Stimulated activated CD4-positive, alpha-beta T cell treated with anti-CD3 and anti-CD28 coated beads, Interleukin-1b, Interleukin-23, amount 100 ng/mL, for 24 hours (primary cell): Measurements from ENCODE around the gene KCNT1.

Experiments used
- DNase-seq, 4 experiments: peaks; one replicate each; pipeline ENCODE4 v3.0.0-alpha.2; 2020; ENCODE audit warnings: low read depth in 4 of 4, low spot score in 1 of 4

KCNT1 gene

DNA sequence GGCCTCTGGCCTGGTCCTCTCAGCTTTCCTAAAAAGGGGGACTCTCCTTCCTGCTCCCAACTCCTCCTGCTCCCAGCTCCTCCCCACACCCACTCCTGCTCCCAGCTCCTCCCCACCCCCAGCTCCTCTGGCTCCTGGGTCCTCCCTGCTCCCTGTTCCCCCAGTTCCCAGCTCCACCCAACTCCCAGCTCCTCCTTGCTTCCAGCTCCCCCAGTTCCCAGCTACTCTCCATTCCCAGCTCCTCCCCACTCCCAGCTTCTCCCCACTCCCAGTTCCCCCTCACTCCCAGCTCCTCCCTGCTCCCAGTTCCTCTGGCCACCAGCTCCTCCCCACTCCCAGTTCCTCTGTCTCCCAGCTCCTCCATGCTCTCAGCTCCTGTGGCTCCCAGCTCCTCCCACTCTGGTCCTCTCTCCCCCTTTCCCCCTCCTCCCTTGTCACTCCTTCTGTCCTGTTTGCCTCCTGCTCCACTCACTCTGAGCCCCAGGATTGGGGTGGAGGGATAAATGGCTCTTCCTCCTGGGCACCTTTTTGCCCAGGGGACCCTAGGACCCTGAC, 75.7 kb downstream of the KCNT1 start:
- DNase-seq = no peak

DNA sequence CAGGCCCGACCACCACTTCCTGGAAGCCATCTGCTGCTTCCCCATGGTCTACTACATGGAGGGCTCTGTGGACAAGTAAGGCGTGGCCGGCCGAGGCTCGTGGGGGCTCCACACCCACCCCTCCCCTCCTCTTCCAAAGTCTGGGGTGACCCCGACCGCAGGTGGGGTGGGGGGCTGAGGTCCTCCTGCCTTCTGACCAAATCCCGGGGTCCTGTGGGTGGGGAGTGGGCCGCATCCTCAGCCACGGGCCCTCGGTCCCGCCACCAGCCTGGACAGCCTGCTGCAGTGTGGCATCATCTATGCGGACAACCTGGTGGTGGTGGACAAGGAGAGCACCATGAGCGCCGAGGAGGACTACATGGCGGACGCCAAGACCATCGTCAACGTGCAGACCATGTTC, 76.4 kb downstream of the KCNT1 start:
- no peak for DNase-seq

DNA sequence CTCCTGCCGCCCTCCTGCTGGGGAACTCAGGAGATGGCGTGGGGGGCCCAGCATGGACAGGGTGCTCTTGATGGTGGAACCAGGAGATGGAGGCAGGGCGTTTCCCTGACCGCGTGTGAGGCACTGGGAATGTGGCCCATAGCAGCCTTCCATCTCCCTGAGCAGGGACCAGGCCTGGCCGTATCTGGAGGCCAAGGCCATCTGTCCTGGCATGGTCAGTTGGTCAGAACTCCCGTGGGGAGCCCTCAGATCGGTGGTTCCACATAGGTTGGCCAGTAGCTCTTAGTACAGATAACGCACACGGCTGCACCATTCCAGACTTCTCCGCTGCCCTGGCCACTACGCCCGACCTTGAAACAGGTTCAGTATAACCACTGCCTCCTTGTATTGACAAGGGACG, 77.6 kb downstream of the KCNT1 start:
- DNase-seq = no peak

DNA sequence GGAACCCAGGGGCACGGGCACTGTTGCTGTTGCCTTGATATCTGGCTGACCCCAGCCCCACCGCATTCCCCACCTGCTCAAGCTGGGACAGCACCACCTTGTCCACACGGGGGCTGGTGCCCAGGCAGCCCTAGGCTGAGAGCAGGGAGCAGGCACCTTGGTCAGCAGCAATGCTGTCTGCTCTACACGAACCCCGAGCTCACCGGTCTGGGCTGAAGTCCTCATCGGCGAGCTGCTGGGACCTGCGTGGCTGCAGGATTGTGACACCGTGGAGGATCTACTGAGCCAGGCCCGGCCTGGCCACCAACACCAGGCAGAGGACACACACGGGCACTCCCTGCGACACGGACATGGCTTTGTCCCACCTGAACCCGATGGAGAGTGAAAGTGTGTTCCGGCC, 78.1 kb downstream of the KCNT1 start:
- DNase-seq = no peak

DNA sequence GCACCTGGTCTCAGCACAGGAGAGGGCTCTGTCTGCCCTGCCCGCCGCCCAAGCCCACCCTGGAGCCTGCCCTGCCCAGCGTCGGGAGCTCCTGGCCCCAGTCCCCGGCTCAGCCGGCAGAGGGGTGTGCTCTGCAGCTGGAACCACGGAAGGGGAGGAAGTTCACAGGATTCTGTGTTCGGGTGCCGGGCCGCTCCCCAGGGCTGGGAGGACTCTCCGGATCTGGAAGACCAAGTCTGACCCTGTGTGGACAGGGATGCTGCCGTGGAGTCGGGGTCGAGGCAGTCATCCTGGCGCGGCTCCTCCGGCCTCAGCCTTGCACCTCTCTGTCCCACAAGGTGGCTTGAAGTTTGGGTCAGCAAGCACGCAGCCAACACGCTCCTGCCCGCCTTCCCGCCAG, 78.6 kb downstream of the KCNT1 start:
- no peak for DNase-seq

DNA sequence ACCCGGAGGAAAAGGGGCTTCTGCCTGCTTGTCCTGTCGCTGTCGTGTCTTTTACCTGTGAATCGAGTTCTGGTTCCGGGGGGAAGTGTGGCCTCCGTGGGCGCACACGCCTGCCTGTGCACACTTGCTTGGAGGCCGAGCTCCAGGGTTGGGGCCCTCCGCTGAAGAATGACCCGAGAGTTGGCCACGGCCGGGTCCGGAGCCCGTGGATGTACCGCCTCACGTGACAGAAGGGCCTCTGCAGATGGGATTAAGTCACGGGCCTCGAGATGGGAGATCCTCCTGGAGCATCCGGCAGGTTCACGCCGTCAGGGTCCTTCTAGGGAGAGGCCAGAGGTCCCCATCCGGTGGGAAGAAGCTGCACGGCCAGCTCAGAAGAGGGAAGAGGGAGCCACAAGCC, 81.0 kb downstream of the KCNT1 start:
- DNase-seq = no peak

DNA sequence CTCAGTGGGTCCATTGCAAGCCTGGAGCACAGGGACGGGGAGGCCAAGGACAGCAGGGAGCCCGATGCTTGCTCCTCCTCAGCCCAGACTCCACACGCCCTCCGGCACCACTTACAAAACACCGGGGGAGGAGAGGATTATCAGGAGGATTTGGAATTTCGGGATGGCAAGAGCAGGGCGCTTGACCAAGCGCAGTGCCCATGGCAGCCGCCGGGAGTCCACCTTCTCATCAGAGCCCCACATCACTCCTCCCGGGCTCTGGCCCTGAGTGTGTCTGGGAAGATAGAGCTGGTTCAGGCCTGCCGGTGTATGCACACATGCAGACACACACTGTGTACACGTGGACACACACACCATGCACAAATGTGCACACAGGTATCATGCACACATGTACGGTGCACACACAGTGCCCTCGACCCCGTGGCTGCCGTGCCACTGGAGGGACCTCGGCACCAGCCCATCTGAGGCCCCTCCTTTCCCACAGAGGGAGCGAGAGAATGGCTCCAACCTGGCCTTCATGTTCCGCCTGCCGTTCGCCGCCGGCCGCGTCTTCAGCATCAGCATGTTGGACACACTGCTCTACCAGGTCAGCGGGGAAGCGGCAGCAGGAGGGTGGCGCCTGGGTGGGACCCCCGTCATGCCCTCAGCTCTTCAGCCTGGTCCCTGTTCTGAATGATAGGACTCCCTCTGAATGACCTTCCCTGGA, 81.7 kb downstream of the KCNT1 start:
- no peak for DNase-seq

DNA sequence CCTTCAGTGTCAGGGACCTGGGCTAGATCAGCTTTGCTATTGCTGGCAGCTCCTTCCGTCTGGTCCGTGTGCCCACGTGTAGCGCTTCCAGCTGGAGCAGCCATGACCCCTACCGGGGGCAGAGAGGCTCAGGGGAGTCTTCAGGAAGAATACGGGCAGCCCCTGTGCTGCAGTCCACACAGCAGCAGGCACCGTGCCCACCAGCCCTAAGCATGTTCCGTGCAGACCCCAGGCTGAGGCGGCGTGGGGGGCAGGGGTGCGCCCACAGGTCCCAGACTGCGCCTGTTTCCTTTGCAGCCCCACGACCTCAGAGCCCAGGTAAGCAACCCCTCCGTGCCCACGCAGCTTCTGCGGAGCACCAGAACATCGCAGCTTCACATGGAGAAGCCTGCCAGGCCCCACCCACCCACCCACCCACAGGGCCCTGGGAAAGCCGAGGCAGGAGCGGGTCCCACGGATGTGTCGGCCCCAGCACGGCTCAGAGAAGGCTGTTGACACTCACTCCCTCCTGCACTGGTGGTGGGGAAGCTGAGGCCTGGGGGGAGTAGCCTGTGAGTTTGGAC, 83.1 kb downstream of the KCNT1 start:
- DNase-seq = no peak

DNA sequence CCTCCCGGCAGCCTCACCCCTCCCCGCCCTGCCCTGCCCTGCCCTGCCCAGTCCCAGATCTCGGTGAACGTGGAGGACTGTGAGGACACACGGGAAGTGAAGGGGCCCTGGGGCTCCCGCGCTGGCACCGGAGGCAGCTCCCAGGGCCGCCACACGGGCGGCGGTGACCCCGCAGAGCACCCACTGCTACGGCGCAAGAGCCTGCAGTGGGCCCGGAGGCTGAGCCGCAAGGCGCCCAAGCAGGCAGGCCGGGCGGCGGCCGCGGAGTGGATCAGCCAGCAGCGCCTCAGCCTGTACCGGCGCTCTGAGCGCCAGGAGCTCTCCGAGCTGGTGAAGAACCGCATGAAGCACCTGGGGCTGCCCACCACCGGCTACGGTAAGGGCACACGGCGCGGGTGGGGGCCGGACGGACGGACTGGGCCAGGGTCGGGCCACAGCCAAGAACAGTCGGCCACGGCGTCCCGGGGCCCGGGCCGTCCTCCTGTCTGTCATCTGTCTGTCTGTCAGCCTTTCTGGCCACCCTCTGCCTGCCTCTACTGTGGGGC, 84.2 kb downstream of the KCNT1 start:
- no peak for DNase-seq

DNA sequence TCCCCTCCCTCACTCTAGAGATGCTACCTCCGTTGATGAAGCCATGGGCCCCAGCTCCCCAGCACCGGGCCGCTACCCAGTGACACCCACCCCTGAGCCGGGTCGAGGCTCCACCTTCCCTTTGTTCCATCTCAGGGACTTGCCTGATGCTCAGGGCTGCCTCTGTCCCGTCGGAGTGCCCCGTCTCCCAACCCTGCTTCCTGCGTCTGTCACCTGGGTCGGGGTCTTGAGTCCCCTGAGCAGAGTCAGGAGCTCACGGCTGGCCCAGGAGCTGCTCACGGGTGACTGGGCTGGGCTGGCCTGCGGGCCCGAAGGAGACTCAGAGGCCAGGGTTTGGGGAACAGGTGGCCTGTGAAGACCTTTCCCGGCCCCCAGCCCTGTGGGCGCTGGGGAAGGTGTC, 85.3 kb downstream of the KCNT1 start:
- no peak for DNase-seq

DNA sequence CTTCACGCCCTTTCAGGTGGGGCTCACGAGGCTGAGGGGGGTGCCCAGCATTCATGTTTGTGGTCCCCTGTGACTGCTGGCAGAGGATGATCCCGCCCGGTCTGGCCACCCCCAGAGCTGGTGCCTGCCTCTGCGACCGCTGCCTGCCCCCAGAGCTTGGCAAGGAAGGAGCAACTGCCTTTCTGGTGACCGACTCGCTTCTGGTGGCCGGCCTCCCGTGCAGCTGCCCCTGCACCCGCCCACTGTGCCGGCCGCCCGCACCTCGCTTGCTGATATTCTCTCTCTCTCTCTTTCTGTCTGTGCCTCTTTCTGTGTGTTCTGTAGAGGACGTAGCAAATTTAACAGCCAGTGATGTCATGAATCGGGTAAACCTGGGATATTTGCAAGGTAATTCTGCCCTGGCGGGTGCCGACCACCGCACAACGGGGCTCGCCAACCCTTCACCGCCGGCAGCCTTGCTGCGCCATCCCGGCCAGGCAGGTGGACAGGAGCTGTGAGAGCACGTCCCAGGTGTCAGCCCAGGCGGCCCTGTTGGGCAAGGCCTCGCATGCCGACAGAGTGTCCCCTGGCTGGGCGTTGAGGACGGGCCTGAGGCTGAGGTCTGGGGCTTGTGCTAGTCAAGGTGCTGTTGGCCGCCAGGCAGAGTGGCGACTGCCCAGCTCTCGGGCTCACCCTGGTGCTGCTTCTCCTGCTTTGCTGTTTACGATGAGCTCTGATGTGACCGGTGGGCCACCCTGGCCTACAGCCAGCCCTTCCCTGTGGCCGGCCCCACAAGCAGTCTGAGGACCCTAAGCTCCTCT, 86.0 kb downstream of the KCNT1 start:
- DNase-seq = no peak

DNA sequence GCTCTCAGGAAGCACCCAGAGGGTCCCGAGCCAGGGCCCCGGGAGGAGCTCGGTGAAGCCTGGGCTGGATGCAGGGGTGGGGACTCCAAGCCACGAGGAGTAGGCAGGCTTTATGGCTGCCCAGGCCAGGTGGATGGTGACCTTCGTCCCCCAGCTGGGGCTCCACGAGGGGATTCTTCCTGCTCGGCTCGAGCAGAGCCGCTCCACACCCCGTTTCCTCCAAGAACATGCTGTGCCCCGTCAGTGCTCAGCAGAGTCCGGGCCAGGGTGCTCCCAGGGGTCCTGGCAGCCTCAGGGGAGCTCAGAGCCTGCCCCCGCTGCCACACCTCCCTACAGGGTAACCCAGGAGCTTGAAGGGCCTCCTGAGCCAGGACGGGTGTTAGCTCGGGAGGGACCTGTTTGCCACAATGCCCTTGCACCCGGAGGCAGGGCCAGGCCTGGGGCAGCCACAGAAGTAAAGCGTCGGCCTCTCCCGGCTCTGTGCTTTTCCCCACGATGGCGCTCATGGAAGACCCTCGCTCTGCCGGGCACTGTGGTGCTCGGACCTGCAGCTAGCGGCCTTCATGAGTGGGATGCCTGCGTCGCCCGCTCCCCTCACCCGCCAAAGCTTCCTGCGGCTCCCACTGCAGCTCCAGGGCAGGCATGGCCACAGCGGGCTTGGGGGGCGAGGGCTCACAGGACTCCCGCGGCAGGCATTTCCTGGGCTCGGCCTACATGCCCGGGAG, 86.8 kb downstream of the KCNT1 start:
- no peak for DNase-seq

DNA sequence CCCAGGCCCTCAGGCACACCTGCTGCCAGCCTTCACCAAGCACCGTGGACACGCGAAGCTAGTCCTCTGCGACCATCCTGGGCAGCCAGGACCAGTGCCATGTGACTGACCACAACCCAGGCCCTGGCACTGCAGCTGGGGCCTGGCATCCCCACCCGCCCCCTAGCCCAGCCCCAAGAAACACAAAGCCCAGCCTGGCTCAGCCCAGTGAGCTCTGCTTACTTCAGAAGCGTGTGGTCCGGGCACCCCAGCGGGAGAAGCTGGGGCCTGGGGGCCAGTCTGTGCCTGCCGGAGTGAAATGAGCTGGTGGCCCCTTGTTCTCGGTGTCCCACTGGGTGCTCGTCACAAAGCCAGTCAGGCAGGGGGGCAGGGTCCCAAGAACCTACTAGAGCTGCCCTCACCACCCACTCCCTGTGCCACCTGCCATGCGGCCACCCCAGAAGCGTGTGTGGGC, 87.9 kb downstream of the KCNT1 start:
- no peak for DNase-seq

DNA sequence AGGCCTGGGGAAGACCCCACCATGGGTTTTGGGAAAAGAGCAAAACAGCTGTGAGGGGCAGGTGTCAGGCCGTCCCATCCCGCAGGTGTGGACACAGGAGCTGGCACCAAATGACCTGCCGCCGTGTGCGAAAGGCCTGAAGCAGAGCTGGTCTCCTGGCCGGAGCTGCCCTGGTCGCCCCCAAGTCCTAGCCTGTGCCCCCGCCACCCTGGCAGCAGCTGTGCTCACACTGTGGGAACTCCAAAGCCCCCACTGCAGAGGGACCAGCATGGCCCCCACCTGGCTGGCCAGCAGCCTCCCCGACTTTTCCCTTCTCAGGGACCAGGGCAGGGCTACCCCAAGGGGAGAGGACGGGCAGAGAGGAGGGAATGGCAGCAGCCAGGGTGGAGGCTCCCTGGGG, 88.4 kb downstream of the KCNT1 start:
- DNase-seq = no peak

DNA sequence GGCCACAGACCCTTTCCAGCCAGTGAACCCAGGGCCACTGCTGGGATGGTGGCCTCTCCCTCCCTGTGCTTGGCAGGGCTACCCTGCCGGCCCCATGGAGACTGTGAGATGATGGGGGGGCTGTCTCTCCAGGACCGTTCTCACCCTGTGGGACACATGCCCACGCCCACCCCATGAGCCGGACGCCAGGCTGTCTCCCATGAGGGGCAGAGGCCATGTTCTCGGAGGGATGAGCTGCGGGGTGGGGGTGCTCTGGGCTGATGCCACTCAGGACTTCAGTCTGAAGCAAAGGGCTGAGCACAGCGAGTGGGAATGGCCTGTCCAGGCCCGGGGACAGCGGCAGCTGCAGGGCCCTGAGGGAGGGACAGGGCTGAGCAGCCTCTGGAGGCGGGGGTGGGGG, 88.9 kb downstream of the KCNT1 start:
- no peak for DNase-seq

DNA sequence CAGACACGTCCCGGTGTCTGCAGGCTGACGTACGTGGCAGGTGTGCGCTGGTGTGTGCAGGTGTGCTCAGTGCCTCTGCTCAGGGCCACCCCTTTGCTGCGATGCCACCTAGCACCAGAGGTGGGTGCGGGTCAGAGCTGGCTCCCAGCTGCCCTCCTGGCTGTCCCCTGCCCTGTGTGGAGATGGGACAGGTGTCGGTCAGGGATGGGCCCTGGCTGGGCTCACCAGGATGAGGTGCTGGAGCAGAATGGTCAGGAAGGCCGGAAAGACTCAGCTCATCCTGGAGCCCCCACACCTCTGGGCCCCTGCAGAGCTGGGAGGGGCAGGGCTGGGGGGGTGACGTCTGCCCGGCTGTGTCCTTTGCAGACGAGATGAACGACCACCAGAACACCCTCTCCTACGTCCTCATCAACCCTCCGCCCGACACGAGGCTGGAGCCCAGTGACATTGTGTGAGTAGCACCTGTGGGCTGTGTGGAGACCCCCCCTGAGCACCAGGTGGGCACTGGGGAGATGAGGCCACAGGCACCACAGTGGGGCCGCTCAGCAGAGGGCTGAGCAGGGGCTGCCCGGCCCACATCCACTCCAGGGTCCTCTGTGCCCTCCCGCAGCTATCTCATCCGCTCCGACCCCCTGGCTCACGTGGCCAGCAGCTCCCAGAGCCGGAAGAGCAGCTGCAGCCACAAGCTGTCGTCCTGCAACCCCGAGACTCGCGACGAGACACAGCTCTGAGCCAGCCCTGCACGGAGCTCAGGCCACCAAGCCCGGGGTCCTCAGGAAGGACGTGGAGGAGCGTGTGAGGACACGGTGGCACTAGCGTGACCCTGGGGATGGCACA, 89.7 kb downstream of the KCNT1 start:
- DNase-seq = no peak

DNA sequence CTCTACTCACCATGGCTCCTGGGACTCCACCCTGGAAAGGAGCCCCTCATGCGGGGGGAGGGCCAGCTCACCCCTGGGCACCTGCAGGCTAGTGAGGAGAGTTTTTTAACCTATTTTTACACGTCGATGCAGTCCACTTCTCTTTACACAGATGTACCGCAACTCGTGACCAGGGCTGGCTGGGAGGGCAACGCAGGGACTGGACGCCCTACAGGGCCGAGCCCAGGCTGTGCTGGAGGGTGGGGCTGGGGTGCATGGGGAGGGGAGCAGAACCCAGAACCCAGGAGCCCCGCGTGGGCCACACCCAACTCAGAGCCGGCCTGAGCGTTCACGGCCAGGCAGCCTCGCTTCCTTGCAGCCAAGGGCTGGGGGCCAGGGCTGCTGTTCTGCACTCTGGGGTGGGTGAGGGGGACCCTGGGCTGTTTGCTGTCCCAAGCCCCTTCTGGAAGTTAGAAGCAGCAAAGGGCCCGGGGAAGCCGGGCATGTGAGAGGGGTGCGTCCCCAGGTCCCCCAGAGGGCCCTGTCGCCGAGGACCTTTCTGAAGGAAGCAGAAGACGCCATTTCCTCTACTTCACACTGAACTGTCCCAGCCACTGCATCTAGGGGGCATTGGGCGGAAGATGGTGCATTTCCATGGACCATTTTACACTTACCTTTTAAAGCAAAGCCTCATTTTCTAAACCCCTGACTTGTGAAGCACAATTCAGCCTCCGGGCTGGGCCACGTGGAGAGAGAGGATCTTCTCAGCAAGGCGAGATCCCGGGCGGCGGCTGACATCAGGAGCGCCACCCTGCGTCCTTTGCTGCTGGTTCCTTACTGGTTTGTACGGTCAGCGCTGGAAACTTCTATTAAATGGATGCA, 90.5 kb downstream of the KCNT1 start:
- no peak for DNase-seq

DNA sequence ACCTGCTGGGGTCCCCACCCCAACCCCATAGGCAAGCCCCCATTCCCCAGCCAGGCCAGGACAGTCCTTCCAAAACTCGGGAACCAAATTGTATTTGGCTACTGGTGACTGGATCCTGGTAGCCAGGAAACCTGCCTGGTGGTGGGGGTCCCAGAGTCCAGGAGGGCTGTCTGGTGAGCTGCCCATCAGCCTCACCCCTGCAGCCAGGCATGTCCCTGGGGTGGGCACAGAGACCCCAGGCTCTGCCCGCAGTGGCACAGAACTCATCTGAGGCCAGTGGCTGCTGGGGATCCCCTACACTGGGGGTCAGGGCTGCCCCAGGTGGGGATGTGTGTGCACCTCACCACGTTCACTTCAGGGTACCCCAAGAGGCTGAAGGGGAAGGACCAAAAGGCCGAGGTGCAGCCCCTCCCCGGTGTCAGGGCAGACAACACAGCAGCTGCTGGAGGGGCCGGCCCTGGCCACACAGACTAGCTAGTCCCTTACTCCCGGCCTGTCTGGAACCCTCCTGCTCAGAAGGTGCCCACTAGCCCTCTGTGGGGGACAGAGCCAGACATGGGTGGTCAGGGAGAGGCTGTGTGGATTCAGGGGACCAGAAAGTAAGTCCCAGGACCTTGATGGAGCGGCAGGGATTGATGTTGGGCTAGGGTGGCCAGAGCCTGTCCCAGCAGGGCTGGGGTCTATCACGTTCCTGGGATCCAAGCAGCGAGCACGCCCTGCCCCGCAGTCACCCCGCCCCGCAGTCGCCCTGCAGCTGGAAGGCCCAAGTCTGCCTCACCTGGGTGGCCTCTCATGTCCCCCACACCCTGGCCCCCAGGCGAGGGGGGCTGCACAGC, 91.5 kb downstream of the KCNT1 start:
- no peak for DNase-seq

DNA sequence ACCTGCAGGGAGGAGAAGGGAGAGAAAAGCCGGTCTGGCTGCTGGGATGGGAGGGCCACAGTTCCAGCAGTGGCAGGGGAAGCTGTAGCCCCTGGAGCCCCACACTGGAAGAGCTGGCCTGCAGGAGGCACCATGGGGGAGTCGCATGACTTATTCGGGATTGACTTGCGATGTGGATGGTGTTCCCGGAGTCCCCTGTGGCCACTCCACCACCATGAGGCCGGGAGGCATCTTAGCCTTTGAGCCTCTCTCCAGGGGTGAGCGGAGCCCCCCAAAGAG, 92.0 kb downstream of the KCNT1 start:
- no peak for DNase-seq
